ENCODE measurements around the gene UNC93B1. TPM values are rescaled to one million over a fixed set of nuclear protein-coding genes. Genes with fewer than 3 reads are reported as not detected.
A peak's percentile ranks its signal among the peaks of the same experiment; 100 is the strongest.

UNC93B1 gene
- total RNA-seq, 1 experiment from 2014 or later = 23.3 TPM

- H4K20me1 ChIP-seq (ENCODE audit: control insufficient read depth, insufficient read depth, insufficient read length) = no peaks in the 10 kb centered on the region
- no peak for DNase-seq
- H3K79me2 ChIP-seq (ENCODE audit: insufficient read depth, low read length) = no peaks in the 10 kb centered on the region
- H3K4ac ChIP-seq (ENCODE audit: low read depth, low read length) = no peak overlapping the region
- no peak overlapping the region for H2AK5ac ChIP-seq (ENCODE audit: insufficient read length, low read length)
- no peaks in the 10 kb centered on the region for H3K23me2 ChIP-seq (ENCODE audit: insufficient read length, low read depth, low read length, poor library complexity, severe bottlenecking)
- H3K9ac ChIP-seq (ENCODE audit: extremely low read depth, insufficient read length, low read length) = no peak overlapping the region
- H3K27me3 ChIP-seq (ENCODE audit: insufficient read depth, low read length) = no peaks in the 10 kb centered on the region
- no peak overlapping the region for H2BK15ac ChIP-seq (ENCODE audit: low read depth, low read length)
- no peak overlapping the region for H3T11ph ChIP-seq (ENCODE audit: low read length)
- H3K9me3 Mint-ChIP-seq = peaks cover 0 to 5% of the 10 kb centered on the region in 2 experiments; a peak in 1 of 5 replicates
- H4K8ac ChIP-seq (replicated peaks; ENCODE audit: insufficient read length, low read depth, low read length) = no peak overlapping the region
- H4K91ac ChIP-seq (ENCODE audit: insufficient read length, low read depth, low read length) = no peak overlapping the region
- no peak overlapping the region for H2BK20ac ChIP-seq (ENCODE audit: low read depth, low read length, poor library complexity, severe bottlenecking)
- H3K23ac ChIP-seq (ENCODE audit: insufficient read length, low read depth, low read length) = no peak overlapping the region
- H3K14ac ChIP-seq (ENCODE audit: insufficient read depth, low read length) = no peak overlapping the region; the same call in 1 of the 2 replicates
- no peak overlapping the region for H3K4me2 ChIP-seq (ENCODE audit: insufficient read depth, insufficient read length, low read length)
- no peaks in the 10 kb centered on the region for H3K9me3 ChIP-seq (ENCODE audit: control insufficient read depth, low read depth, low read length)
- no CpG with 5 or more reads among the region's 14 CpGs for WGBS (ENCODE audit: extremely low coverage, insufficient read length, low lambda C conversion rate)
- H3K27me3 Mint-ChIP-seq (ENCODE audit: low read depth) = peaks cover 2% of the 10 kb centered on the region
- no peaks in the 10 kb centered on the region; a peak in 1 of 7 replicates for H3K36me3 Mint-ChIP-seq (ENCODE audit: insufficient read depth in 1 of 3, low read depth in 3 of 3)
- no peak overlapping the region for H4K5ac ChIP-seq (ENCODE audit: insufficient read length, low read depth, low read length)
- H2BK5ac ChIP-seq (ENCODE audit: insufficient read length, low read length) = no peak overlapping the region
- peak overlapping the region in 1 of 2 experiments; percentile 42; a peak in 1 of 5 replicates for H3K4me3 Mint-ChIP-seq
- H3K27ac ChIP-seq (ENCODE audit: insufficient read length, low read depth, low read length) = no peak overlapping the region
- H3K4me1 Mint-ChIP-seq = peaks cover 16 to 38% of the 10 kb centered on the region in 2 experiments
- TF ChIP-seq CTCF (conservative IDR thresholded peaks at IDR 0.05) = no peak
- no peaks in the 10 kb centered on the region for H3K4me1 ChIP-seq (ENCODE audit: insufficient read depth, low read length)
- H3K56ac ChIP-seq (ENCODE audit: insufficient read length, low read depth, low read length) = no peak overlapping the region
- no peak overlapping the region for H2AFZ ChIP-seq (ENCODE audit: low read length)
- H3K27ac Mint-ChIP-seq = peak overlapping the region in 1 of 3 experiments; percentile 30; a peak in 2 of 7 replicates
- H3K79me1 ChIP-seq (ENCODE audit: insufficient read depth, low read depth, low read length, poor library complexity, severe bottlenecking) = no peaks in the 10 kb centered on the region
- H2BK120ac ChIP-seq (ENCODE audit: low read depth, low read length, poor library complexity, severe bottlenecking) = no peak overlapping the region
- H3K18ac ChIP-seq (ENCODE audit: insufficient read length, low read depth, low read length) = no peak overlapping the region
- H2BK12ac ChIP-seq (ENCODE audit: insufficient read length, low read depth, low read length) = no peak overlapping the region
Measured at GRCh38 chr11:68013611-68014156, 9.8 kb upstream of the UNC93B1 start.

All from H9 (cell line).